ENCODE data around the gene TMEM273. TPM values are rescaled to one million over a fixed set of nuclear protein-coding genes. Genes with fewer than 3 reads are reported as not detected.
A peak's percentile ranks its signal among the peaks of the same experiment; 100 is the strongest.

TMEM273 gene
- total RNA-seq, 1 donor from 2014 or later: 28.5 TPM

GRCh38 chr10:49168831-49169500 lies 19.2 kb downstream of the TMEM273 start:
- intact Hi-C loops (cut with DNase I): loop anchor here (10.0 kb wide), 1 partner anchor 504 kb away; no protein-coding TSS in a partner anchor
- DNase-seq: no peak
- no peak for ATAC-seq (ENCODE audit: poor library complexity)

DNA sequence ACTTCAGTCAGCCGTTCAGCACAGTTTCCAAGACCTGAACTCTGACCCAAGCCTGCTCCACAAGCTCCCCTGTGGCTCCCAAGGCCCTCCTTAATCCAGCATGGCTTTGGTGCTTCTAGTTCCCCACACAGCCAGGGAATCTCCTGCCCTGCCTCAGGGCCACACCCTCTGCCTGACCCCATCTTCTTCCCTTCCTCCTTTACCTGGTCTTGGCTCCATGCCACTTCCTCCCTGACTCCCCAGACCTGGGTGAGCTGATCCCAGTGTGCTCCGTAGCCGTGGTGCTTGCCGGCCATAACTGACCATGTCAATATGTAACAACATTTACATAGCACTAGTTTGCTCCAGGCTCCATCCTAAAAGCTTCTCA lies 20.0 kb downstream of the TMEM273 start:
- no peak for DNase-seq
- intact Hi-C loops (cut with DNase I): loop anchor here (10.0 kb wide), 1 partner anchor 503 kb away; no protein-coding TSS in a partner anchor
- no peak for ATAC-seq (ENCODE audit: poor library complexity)

GRCh38 chr10:49167425-49168170 lies 20.6 kb downstream of the TMEM273 start:
- DNase-seq (no peak), ATAC-seq (ENCODE audit: poor library complexity) (no peak)
- intact Hi-C loops (cut with DNase I): loop anchor here (10.0 kb wide), 1 partner anchor 503 kb away; no protein-coding TSS in a partner anchor

DNA sequence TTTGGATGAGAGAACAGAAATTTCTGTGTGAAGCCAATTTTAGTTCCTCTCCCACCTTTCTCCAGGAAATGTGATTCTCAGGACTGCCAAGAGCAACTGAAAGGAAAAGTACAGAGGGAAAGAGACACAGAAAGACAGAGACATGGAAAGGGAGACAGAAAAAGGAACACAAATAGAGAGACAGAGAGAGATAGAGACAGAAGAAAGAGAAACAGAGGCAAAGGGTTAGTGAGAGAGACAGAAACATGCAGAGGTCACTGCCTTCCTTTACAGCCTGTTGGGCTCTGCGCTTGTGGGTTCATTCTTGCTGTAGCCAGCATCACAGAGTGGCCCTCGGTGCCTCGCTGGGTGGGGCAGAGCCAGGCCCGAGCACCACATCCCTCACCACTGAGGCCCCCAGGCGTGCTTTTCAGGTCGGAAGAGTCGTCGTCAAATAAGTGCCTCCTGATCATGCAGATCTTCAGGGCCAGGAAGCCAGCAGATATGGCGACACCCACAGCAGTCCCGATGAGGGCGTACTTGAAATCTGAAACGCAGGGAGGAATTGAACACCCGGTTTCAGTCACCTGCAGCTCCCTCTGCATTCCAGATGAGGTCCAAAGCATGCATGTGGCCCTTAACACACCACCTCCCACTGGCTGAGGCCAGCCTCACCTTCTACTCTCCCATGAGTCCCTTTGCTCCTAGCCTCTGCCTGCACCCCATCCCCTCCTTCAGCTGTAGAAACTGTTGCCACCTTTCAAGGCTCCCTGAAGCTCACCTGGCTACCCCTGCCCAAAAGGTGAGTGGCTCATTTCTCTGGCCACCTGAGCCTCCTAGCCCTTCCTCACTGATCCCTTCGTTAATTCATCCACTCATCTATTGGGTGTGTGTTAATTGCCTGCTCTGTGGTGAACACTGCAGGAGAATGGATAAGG lies 21.4 kb downstream of the TMEM273 start:
- DNase-seq: no peak
- intact Hi-C loops (cut with DNase I): loop anchor here (10.0 kb wide), 1 partner anchor 502 kb away; no protein-coding TSS in a partner anchor
- ATAC-seq (ENCODE audit: poor library complexity): no peak

GRCh38 chr10:49165821-49166483 lies 22.2 kb downstream of the TMEM273 start:
- DNase-seq (no peak), ATAC-seq (ENCODE audit: poor library complexity) (no peak)
- intact Hi-C loops (cut with DNase I): loop anchor here (10.0 kb wide), 1 partner anchor 501 kb away; no protein-coding TSS in a partner anchor

DNA sequence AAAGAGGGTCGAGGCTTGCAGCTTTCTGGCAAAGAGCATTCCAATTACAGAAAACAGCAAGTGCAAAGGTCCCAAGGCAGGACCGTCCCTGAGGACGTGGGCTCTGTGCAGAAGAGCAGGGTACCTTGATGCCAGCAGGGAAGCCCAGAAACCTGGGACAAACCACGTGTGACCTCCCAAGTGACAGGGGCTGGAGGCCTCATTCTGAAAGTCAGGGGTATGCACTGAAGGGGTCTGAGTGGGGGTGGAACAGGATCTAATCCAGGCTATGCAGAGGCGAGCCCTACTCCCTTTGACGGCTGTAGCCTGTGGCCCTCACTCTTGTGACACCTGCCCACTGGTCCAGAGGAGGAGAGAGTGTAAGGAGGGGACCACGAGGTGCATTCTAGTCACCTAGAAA lies 22.9 kb downstream of the TMEM273 start:
- intact Hi-C loops (cut with DNase I): loop anchor here (10.0 kb wide), 1 partner anchor 500 kb away; no protein-coding TSS in a partner anchor
- ATAC-seq (ENCODE audit: poor library complexity) (no peak), DNase-seq (no peak)

DNA sequence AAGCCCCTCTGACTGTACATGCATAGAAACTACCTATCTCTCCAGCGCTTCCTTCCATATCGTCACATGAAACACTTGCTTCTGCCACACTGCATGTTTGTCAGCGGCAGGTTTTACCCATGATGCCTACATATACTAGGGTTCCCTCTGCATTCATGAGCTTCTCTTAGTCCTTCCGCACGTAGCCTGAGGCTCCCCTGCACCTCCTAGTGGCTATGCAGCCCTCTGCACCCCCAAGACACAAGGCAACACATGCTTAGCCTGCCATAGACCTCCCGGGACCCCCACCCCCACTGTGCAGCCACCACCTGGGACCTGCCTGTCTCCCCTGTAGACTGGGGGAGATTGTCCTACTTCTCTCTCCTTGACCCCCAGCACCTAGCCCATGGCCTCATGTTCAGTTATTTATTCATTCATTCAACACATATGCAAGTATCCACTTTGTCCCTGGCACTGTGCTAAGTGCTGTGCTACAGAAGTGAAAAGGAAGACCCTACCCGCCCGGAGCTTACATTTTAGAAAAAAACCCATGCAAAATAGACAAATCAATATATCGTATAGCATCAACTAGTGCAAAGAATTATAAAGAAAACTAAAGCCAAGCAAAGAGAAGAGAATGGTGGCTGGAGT lies 23.5 kb downstream of the TMEM273 start:
- intact Hi-C loops (cut with DNase I): loop anchor here (5.0 to 10.0 kb wide), 2 partner anchors 187 to 500 kb away; no protein-coding TSS in a partner anchor
- ATAC-seq (ENCODE audit: poor library complexity) (peak; percentile 79), DNase-seq (peak; percentile 70)

GRCh38 chr10:49163741-49164140 lies 24.4 kb downstream of the TMEM273 start:
- ATAC-seq (ENCODE audit: poor library complexity): no peak
- intact Hi-C loops (cut with DNase I): loop anchor here (5.0 to 10.0 kb wide), 2 partner anchors 186 to 499 kb away; no protein-coding TSS in a partner anchor
- no peak for DNase-seq

DNA sequence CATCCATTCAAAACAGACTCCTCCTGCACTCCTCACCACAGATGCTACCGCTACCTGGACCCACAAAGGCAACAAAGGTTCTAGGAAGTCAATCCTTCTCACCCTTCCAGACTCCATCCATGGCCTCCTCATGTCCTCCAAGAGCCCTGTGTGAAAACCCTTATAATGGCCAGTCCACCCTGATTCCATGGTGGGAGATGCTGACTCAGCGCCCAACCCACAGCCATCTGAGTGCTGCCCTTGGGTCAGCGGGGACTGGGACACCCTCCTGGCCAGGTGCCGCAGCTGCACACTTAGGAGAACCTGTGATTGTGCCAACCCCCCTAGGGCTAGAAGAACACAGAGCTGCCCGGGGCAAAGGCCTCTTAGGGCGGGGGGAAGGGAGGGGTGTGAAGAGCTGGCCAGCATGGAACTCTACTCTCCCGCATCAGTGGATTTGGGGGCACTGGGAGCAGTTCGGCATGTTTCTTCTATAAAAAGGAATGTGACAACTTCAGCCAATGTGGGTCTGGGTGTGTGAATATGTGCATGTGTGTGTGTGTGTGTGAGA lies 25.4 kb downstream of the TMEM273 start:
- ATAC-seq (ENCODE audit: poor library complexity) (no peak), DNase-seq (no peak)
- intact Hi-C loops (cut with DNase I): loop anchor here (5.0 to 10.0 kb wide), 2 partner anchors 186 to 498 kb away; no protein-coding TSS in a partner anchor

DNA sequence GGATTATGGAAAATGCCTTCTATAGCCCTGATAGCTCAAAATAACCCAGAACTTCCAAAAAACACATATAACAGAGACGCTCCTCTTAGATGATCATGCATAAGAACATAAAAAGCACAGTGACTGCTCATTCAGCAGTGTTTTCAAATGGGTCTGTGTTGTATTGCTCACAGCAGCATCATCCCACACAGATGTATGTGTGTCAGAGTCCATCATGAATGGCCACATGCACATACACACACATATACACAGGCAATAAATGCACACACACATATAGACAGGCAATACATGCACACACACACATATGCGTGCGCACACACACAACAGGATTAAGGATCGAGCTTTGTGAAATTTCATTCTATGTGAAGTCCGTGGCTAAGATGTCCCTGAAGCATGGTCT lies 26.1 kb downstream of the TMEM273 start:
- DNase-seq (no peak), ATAC-seq (ENCODE audit: poor library complexity) (no peak)
- intact Hi-C loops (cut with DNase I): loop anchor here (5.0 to 10.0 kb wide), 2 partner anchors 185 to 497 kb away; no protein-coding TSS in a partner anchor

- ATAC-seq (ENCODE audit: poor library complexity): peak; percentile 78
- no peak for DNase-seq
- intact Hi-C loops (cut with DNase I): loop anchor here (5.0 to 10.0 kb wide), 2 partner anchors 184 to 497 kb away; no protein-coding TSS in a partner anchor
Measured at GRCh38 chr10:49161411-49161997, 26.7 kb downstream of the TMEM273 start.

DNA sequence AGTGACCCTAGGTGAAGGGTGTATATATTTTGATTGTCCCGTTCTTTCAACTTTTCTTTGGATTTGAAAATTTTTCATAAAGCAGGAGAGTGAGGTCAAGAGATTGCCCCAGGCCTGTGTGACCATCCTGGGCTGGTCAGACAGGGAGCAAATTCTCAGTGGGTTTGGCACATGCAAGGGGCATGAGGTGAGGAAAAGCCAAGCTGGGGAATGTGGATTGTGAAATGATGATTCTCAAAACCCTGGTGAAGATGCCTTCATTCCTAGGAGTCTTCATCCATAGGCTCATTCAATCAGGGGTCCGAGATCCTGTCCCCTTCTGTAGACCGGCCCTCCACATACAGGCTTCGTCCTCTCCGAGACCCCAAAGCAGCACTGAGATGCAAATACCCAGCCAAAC lies 27.4 kb downstream of the TMEM273 start:
- no peak for DNase-seq
- intact Hi-C loops (cut with DNase I): loop anchor here (5.0 to 10.0 kb wide), 2 partner anchors 184 to 496 kb away; no protein-coding TSS in a partner anchor

DNA sequence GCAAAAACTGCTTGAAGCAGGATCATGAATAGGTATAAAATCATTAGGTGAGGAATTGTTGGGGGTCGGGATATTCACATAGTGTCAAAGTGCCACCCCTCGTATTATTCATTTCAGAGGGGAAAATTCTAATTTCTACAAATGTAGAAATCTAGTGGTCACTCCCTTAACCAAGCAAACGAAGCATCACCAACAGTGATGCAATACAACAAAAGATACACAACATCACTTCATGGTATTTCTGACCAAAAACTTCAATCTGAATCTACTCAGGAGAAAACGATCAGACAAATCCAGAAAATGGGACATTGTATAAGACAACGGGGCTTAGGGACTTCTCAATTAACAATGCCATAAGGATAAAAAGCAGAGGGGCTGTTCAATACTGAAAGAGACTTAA lies 28.1 kb downstream of the TMEM273 start:
- intact Hi-C loops (cut with DNase I): loop anchor here (5.0 to 10.0 kb wide), 2 partner anchors 183 to 495 kb away; no protein-coding TSS in a partner anchor
- DNase-seq: no peak
- no peak for ATAC-seq (ENCODE audit: poor library complexity)

More for the DNA sequence above, 27.4 kb downstream of the TMEM273 start:
- ATAC-seq (ENCODE audit: poor library complexity): no peak

GRCh38 chr10:49158915-49159314 lies 29.3 kb downstream of the TMEM273 start:
- no peak for ATAC-seq (ENCODE audit: poor library complexity)
- no peak for DNase-seq
- intact Hi-C loops (cut with DNase I): no loop called here

DNA sequence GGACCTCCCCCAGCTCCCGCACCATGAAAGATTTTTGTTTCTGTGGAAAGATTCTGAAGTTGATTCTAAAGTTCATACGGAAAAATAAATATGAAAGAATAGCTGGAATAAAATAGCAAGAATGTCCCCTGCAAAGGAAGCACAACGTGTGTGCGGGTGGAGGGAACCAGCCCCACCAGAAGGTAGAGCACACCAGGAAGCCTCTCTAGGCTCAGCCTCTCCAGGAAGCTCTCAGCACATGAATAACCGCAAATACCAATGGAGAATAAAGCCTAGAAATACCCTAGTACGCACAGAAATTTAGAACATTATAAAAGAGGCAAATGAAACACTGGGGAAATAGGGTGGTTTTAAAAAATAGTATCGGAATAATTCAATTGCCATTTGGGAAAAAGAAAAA lies 29.8 kb downstream of the TMEM273 start:
- no peak for ATAC-seq (ENCODE audit: poor library complexity)
- no peak for DNase-seq

DNA sequence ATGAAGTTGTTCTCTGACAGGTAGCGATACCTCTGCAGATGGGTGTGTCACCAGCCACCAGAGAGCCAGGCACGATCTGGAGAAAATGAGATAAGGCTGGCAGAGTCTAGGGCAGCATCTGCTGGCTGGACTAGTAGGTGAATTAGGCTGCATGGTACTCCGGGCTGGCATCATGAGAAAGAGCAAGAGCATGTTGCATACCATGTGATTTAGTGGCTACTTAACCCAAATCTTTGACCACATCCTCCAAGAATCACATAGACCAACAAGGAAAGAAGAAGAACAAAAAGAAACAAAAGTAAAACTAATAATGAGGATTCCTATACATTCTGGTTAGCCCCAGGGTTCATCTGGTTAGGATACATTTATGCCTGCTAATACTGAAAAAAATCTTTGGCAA lies 31.0 kb downstream of the TMEM273 start:
- intact Hi-C loops (cut with DNase I): no loop called here
- ATAC-seq (ENCODE audit: poor library complexity): no peak
- DNase-seq: no peak

More for the DNA sequence above, 29.8 kb downstream of the TMEM273 start:
- intact Hi-C loops (cut with DNase I): no loop called here

- intact Hi-C loops (cut with DNase I): no loop called here
- DNase-seq (no peak), ATAC-seq (ENCODE audit: poor library complexity) (no peak)
Measured at GRCh38 chr10:49154641-49155040, 33.5 kb downstream of the TMEM273 start.

All from Right ventricle myocardium superior (tissue), 1 donor.